Natural killer cell treated with Interleukin-12 subunit alpha and Interleukin-12 subunit beta and Interleukin-15 and Interleukin-18, amount 100 ng/mL, for 72 hours (primary cell): ENCODE results near the gene TMTC1. TPM values are rescaled to one million over a fixed set of nuclear protein-coding genes. Genes with fewer than 3 reads are reported as not detected.

Experiments
- ATAC-seq, 2 donors: fragments of 150-1000 bp; cut with Tn5 transposase in 1 of 2; sonication (Bioruptor Pico), chemical (Tn5 transposase) in 1 of 2; 2 replicates each; pipeline ENCODE4 v1.10.0; 2021
- DNase-seq: peaks from one replicate; pipeline ENCODE4 v3.0.0; 2022; ENCODE audit warnings: low spot score
- H3K27ac Mint-ChIP-seq, 2 donors: 1 replicate in 1 of 2; 2 replicates in 1 of 2; pipeline ENCODE4 v1.8.0; 2022; ENCODE audit warnings: mixed read lengths in 2 of 2, mild to moderate bottlenecking in 1 of 2, moderate library complexity in 1 of 2
- H3K27me3 Mint-ChIP-seq, 2 donors: 1 replicate in 1 of 2; 2 replicates in 1 of 2; pipeline ENCODE4 v1.8.0; 2022; ENCODE audit warnings: mixed read lengths in 2 of 2
- H3K36me3 Mint-ChIP-seq: one replicate; pipeline ENCODE4 v1.8.0; 2022; ENCODE audit warnings: mixed read lengths
- H3K4me1 Mint-ChIP-seq, 2 donors: 1 replicate in 1 of 2; 2 replicates in 1 of 2; pipeline ENCODE4 v1.8.0; 2022; ENCODE audit warnings: low read depth in 2 of 2, mixed read lengths in 2 of 2, mild to moderate bottlenecking in 1 of 2
- H3K4me3 Mint-ChIP-seq: one replicate; pipeline ENCODE4 v1.8.0; 2022; ENCODE audit warnings: mixed read lengths
- H3K9me3 Mint-ChIP-seq: 2 replicates; pipeline ENCODE4 v1.8.0; 2022; ENCODE audit warnings: mixed read lengths
- total RNA-seq, 2 donors: library from RNA; stranded (reverse); gene quantifications; one replicate each; pipeline ENCODE4 v1.2.3, GENCODE V29; 2022

Gene TMTC1
- total RNA-seq, 2 donors from 2014 or later = not detected

- H3K4me3 Mint-ChIP-seq = no peak overlapping the region
- ATAC-seq (no peak), DNase-seq (no peak)
- no peaks in the 10 kb centered on the region for H3K4me1 Mint-ChIP-seq
- no peaks in the 10 kb centered on the region for H3K9me3 Mint-ChIP-seq
- H3K36me3 Mint-ChIP-seq = no peaks in the 10 kb centered on the region
- peaks cover 18 to 38% of the 10 kb centered on the region in 2 donors for H3K27me3 Mint-ChIP-seq
- no peak overlapping the region for H3K27ac Mint-ChIP-seq
Measured at GRCh38 chr12:29534935-29535334, 248.8 kb downstream of the TMTC1 start.

GRCh38 chr12:29533815-29534489 lies 249.8 kb downstream of the TMTC1 start:
- Mint-ChIP-seq H3K4me1 (no peaks in the 10 kb centered on the region), H3K4me3 (no peak overlapping the region), H3K27ac (no peak overlapping the region), H3K9me3 (no peaks in the 10 kb centered on the region), H3K27me3 (peaks cover 13 to 35% of the 10 kb centered on the region in 2 donors), H3K36me3 (no peaks in the 10 kb centered on the region)
- no peak for ATAC-seq
- no peak for DNase-seq

GRCh38 chr12:29531471-29531870 lies 252.3 kb downstream of the TMTC1 start:
- H3K9me3 Mint-ChIP-seq = no peaks in the 10 kb centered on the region
- DNase-seq (no peak), ATAC-seq (no peak)
- no peak overlapping the region for H3K4me3 Mint-ChIP-seq
- no peaks in the 10 kb centered on the region for H3K4me1 Mint-ChIP-seq
- no peaks in the 10 kb centered on the region for H3K36me3 Mint-ChIP-seq
- H3K27me3 Mint-ChIP-seq = peaks cover 13 to 35% of the 10 kb centered on the region in 2 donors
- H3K27ac Mint-ChIP-seq = no peak overlapping the region

- H3K4me1 Mint-ChIP-seq = no peaks in the 10 kb centered on the region
- no peak overlapping the region for H3K4me3 Mint-ChIP-seq
- ATAC-seq = no peak
- H3K36me3 Mint-ChIP-seq = no peaks in the 10 kb centered on the region
- no peak overlapping the region for H3K27ac Mint-ChIP-seq
- peaks cover 13 to 35% of the 10 kb centered on the region in 2 donors for H3K27me3 Mint-ChIP-seq
- DNase-seq = no peak
- no peaks in the 10 kb centered on the region for H3K9me3 Mint-ChIP-seq
Measured at GRCh38 chr12:29530436-29530835, 253.3 kb downstream of the TMTC1 start.

GRCh38 chr12:29528161-29528560 lies 255.6 kb downstream of the TMTC1 start:
- no peaks in the 10 kb centered on the region for H3K4me1 Mint-ChIP-seq
- no peak overlapping the region for H3K27ac Mint-ChIP-seq
- no peak overlapping the region for H3K4me3 Mint-ChIP-seq
- DNase-seq (no peak), ATAC-seq (no peak)
- H3K27me3 Mint-ChIP-seq = peaks cover 20 to 31% of the 10 kb centered on the region in 2 donors
- H3K9me3 Mint-ChIP-seq = no peaks in the 10 kb centered on the region
- no peaks in the 10 kb centered on the region for H3K36me3 Mint-ChIP-seq

GRCh38 chr12:29521951-29522350 lies 261.8 kb downstream of the TMTC1 start:
- peaks cover 7 to 13% of the 10 kb centered on the region in 2 donors for H3K27me3 Mint-ChIP-seq
- DNase-seq (no peak), ATAC-seq (no peak)
- no peaks in the 10 kb centered on the region for H3K9me3 Mint-ChIP-seq
- H3K36me3 Mint-ChIP-seq = no peaks in the 10 kb centered on the region
- no peak overlapping the region for H3K27ac Mint-ChIP-seq
- no peaks in the 10 kb centered on the region for H3K4me1 Mint-ChIP-seq
- H3K4me3 Mint-ChIP-seq = no peak overlapping the region

- Mint-ChIP-seq H3K4me1 (no peaks in the 10 kb centered on the region), H3K9me3 (no peaks in the 10 kb centered on the region), H3K27ac (no peak overlapping the region), H3K4me3 (no peak overlapping the region), H3K36me3 (no peaks in the 10 kb centered on the region), H3K27me3 (peaks cover 13 to 17% of the 10 kb centered on the region in 2 donors)
- no peak for ATAC-seq
- DNase-seq = no peak
Measured at GRCh38 chr12:29519585-29520182, 264.1 kb downstream of the TMTC1 start.

GRCh38 chr12:29518407-29518806 lies 265.3 kb downstream of the TMTC1 start:
- no peak overlapping the region for H3K4me3 Mint-ChIP-seq
- H3K36me3 Mint-ChIP-seq = no peaks in the 10 kb centered on the region
- ATAC-seq (no peak), DNase-seq (no peak)
- H3K9me3 Mint-ChIP-seq = no peaks in the 10 kb centered on the region
- no peaks in the 10 kb centered on the region for H3K4me1 Mint-ChIP-seq
- H3K27me3 Mint-ChIP-seq = peaks cover 19 to 20% of the 10 kb centered on the region in 2 donors
- H3K27ac Mint-ChIP-seq = no peak overlapping the region

- Mint-ChIP-seq H3K4me1 (no peaks in the 10 kb centered on the region), H3K36me3 (no peaks in the 10 kb centered on the region), H3K4me3 (no peak overlapping the region), H3K27me3 (peaks cover 17 to 19% of the 10 kb centered on the region in 2 donors), H3K9me3 (no peaks in the 10 kb centered on the region), H3K27ac (no peak overlapping the region)
- no peak for DNase-seq
- no peak for ATAC-seq
Measured at GRCh38 chr12:29517264-29517663, 266.5 kb downstream of the TMTC1 start.

GRCh38 chr12:29516431-29516875 lies 267.3 kb downstream of the TMTC1 start:
- ATAC-seq = no peak
- Mint-ChIP-seq H3K36me3 (no peaks in the 10 kb centered on the region), H3K4me3 (no peak overlapping the region), H3K4me1 (no peaks in the 10 kb centered on the region), H3K27ac (no peak overlapping the region), H3K9me3 (no peaks in the 10 kb centered on the region), H3K27me3 (peaks cover 17 to 19% of the 10 kb centered on the region in 2 donors)
- DNase-seq = no peak

GRCh38 chr12:29510591-29511185 lies 273.1 kb downstream of the TMTC1 start:
- Mint-ChIP-seq H3K27ac (no peak overlapping the region), H3K4me1 (no peaks in the 10 kb centered on the region), H3K27me3 (peaks cover 28 to 38% of the 10 kb centered on the region in 2 donors), H3K9me3 (no peaks in the 10 kb centered on the region), H3K4me3 (no peak overlapping the region), H3K36me3 (no peaks in the 10 kb centered on the region)
- DNase-seq (no peak), ATAC-seq (no peak)

- no peak overlapping the region for H3K4me3 Mint-ChIP-seq
- H3K27ac Mint-ChIP-seq = no peak overlapping the region
- no peaks in the 10 kb centered on the region for H3K4me1 Mint-ChIP-seq
- no peaks in the 10 kb centered on the region for H3K9me3 Mint-ChIP-seq
- peaks cover 22 to 27% of the 10 kb centered on the region in 2 donors for H3K27me3 Mint-ChIP-seq
- no peak for ATAC-seq
- no peaks in the 10 kb centered on the region for H3K36me3 Mint-ChIP-seq
- DNase-seq = no peak
Measured at GRCh38 chr12:29509503-29509902, 274.2 kb downstream of the TMTC1 start.

- Mint-ChIP-seq H3K9me3 (no peaks in the 10 kb centered on the region), H3K4me3 (no peak overlapping the region), H3K36me3 (no peaks in the 10 kb centered on the region), H3K27me3 (peaks cover 20 to 25% of the 10 kb centered on the region in 2 donors), H3K27ac (no peak overlapping the region), H3K4me1 (no peaks in the 10 kb centered on the region)
- no peak for DNase-seq
- ATAC-seq = no peak
Measured at GRCh38 chr12:29508949-29509348, 274.8 kb downstream of the TMTC1 start.

GRCh38 chr12:29505122-29505521 lies 278.6 kb downstream of the TMTC1 start:
- ATAC-seq (no peak), DNase-seq (no peak)
- Mint-ChIP-seq H3K4me3 (no peak overlapping the region), H3K36me3 (no peaks in the 10 kb centered on the region), H3K27me3 (peaks cover 13 to 17% of the 10 kb centered on the region in 2 donors), H3K9me3 (no peaks in the 10 kb centered on the region), H3K4me1 (no peaks in the 10 kb centered on the region), H3K27ac (no peak overlapping the region)
